Suprapubic skin (tissue), 4 donors: ENCODE data around the gene RPS19BP1. TPM values are rescaled to one million over a fixed set of nuclear protein-coding genes. Genes with fewer than 3 reads are reported as not detected.
A peak's percentile ranks its signal among the peaks of the same experiment; 100 is the strongest.

Experiments used
- DNase-seq, 2 donors: peaks; one replicate each; pipeline ENCODE4 v3.0.0-alpha.2; 2019; ENCODE audit warnings: low spot score in 2 of 2
- H3K27ac ChIP-seq: fragments of 200-600 bp; sonication (generic); one replicate; pipeline ENCODE4 v1.5.1; 2019
- H3K27me3 ChIP-seq: fragments of 200-600 bp; sonication (generic); one replicate; pipeline ENCODE4 v1.5.1; 2019
- H3K36me3 ChIP-seq: fragments of 200-600 bp; sonication (generic); one replicate; pipeline ENCODE4 v1.5.1; 2019
- H3K4me1 ChIP-seq: fragments of 200-600 bp; sonication (generic); one replicate; pipeline ENCODE4 v1.5.1; 2019
- H3K4me3 ChIP-seq: fragments of 200-600 bp; sonication (generic); one replicate; pipeline ENCODE4 v1.5.1; 2019; ENCODE audit warnings: mild to moderate bottlenecking
- H3K9me3 ChIP-seq: fragments of 200-600 bp; sonication (generic); one replicate; pipeline ENCODE4 v1.5.1; 2019
- CTCF ChIP-seq, 2 donors: fragments of 200-600 bp in 1 of 2; fragments of 450-650 bp in 1 of 2; sonication (generic) in 1 of 2; IDR thresholded peaks; one replicate each; pipeline ENCODE4 v1.5.1; 2016 to 2019; ENCODE audit warnings: antibody characterized with exemption in 2 of 2, mild to moderate bottlenecking in 1 of 2, moderate library complexity in 1 of 2
- EP300 ChIP-seq: sonication (generic); formaldehyde crosslinking; IDR thresholded peaks from one replicate; pipeline ENCODE4 v1.6.1; 2017; ENCODE audit warnings: antibody characterized with exemption
- POLR2A ChIP-seq, 2 donors: fragments of 450-650 bp; IDR thresholded peaks; one replicate each; pipeline ENCODE4 v1.6.1; 2017; ENCODE audit warnings: antibody characterized with exemption in 2 of 2, mild to moderate bottlenecking in 2 of 2, moderate library complexity in 2 of 2
- POLR2AphosphoS5 ChIP-seq, 3 donors: sonication (generic); formaldehyde crosslinking; IDR thresholded peaks; one replicate each; pipeline ENCODE4 v1.6.1; 2017; ENCODE audit warnings: antibody characterized with exemption in 3 of 3
- WGBS: methylation state at CpG from one replicate; pipeline ENCODE4 v1.1.5; 2018; 5-methylcytosine and 5-hydroxymethylcytosine counted together
- total RNA-seq, 4 donors: library from RNA; depleted of rRNA; stranded (reverse); fragments of >200 nt; gene quantifications; one replicate each; pipeline ENCODE4 v1.1.0, GENCODE V29; 2016

The RPS19BP1 gene
- total RNA-seq, 4 donors from 2014 or later = 61.2 to 89.5 (median 80.6) TPM

DNA sequence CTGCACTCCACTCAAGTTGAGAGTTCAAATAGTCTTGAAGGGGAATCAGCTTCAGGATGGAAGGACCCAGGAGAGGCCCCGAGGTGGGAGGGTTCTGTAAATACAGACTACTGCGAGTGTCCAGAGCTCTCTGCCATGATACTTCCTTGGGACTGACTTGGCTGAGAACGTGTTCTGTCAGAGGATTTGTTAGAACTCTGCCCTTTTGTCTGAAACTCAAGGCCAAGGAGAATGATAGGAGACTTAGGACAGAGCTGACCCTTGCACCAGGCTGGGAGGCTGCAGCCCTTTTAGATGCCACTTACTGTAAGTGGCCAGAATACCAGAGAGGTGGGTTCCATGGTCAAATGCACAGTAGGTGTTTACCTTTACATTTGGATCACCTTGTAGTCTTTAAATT, 15.1 kb downstream of the RPS19BP1 start:
- no peak overlapping the region for H3K4me3 ChIP-seq
- 85% methylated on average over 2 of the region's 3 CpGs for WGBS
- peaks cover 58% of the 10 kb centered on the region for H3K36me3 ChIP-seq

DNA sequence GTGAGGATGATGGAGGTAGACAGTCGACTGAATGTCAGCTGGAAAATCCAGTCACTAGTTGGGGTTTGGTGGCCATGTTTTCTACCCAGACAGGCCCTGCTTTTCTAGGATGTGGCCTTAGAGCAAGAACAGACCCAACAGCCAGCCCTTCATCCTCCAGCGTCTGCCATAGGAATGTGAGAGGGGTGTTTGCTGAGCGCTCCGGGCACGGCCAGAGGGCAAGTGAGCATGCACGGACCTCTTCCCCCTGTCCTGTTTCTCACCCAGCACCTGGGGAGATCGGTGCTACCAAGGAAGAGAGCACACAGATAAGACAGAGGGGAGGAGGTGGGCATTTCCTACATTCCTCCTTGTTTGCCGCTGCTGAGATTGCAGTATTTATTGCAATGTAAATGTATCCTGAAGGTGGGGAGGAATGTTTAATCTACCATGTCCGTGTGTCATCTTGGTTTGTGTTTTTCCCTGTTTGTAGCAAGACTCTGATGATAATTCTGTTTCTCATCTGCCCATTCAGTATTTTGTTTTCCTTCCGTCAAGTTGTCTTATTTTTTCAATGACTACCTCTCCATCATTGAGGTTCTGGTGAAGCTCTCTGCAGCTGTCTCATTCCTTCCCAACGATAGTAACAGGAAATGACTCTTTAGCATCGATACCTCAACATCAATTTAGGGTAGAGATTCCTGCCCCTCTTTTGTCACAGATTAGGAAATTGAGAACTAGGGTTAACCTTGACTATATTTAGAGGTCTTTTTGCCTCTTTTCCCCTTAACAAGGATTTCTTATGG, 17.1 kb downstream of the RPS19BP1 start:
- TF ChIP-seq POLR2A (IDR thresholded peaks at IDR 0.05) (no peak), EP300 (no peak), CTCF (IDR thresholded peaks at IDR 0.05) (no peak), POLR2AphosphoS5 (IDR thresholded peaks at IDR 0.05) (no peak)
- H3K27ac ChIP-seq = no peak overlapping the region
- H3K9me3 ChIP-seq = no peaks in the 10 kb centered on the region
- DNase-seq = no peak
- H3K27me3 ChIP-seq = no peaks in the 10 kb centered on the region
- H3K4me3 ChIP-seq = no peak overlapping the region
- H3K36me3 ChIP-seq = peaks cover 64% of the 10 kb centered on the region
- 85% methylated on average over 12 of the region's 12 CpGs for WGBS
- H3K4me1 ChIP-seq = peaks cover 17% of the 10 kb centered on the region

More for the DNA sequence above, 15.1 kb downstream of the RPS19BP1 start:
- H3K4me1 ChIP-seq = peaks cover 29% of the 10 kb centered on the region
- no peak overlapping the region for H3K27ac ChIP-seq
- H3K9me3 ChIP-seq = no peaks in the 10 kb centered on the region
- no peak for DNase-seq
- no peak for TF ChIP-seq EP300
- TF ChIP-seq POLR2AphosphoS5 (IDR thresholded peaks at IDR 0.05) = no peak
- TF ChIP-seq CTCF (IDR thresholded peaks at IDR 0.05) = no peak
- no peak for TF ChIP-seq POLR2A (IDR thresholded peaks at IDR 0.05)
- H3K27me3 ChIP-seq = no peaks in the 10 kb centered on the region

GRCh38 chr22:39514373-39514973, 18.1 kb downstream of the RPS19BP1 start:
- no peak overlapping the region for H3K4me3 ChIP-seq
- H3K36me3 ChIP-seq = peaks cover 73% of the 10 kb centered on the region
- peak; percentile 77 to 86 for DNase-seq
- no peaks in the 10 kb centered on the region for H3K9me3 ChIP-seq
- 39% methylated on average over 8 of the region's 8 CpGs for WGBS
- H3K27ac ChIP-seq = no peak overlapping the region
- H3K27me3 ChIP-seq = no peaks in the 10 kb centered on the region
- TF ChIP-seq POLR2AphosphoS5 (IDR thresholded peaks at IDR 0.05) (no peak), POLR2A (IDR thresholded peaks at IDR 0.05) (no peak), EP300 (no peak), CTCF (IDR thresholded peaks at IDR 0.05) (peak; percentile 28 to 70)
- H3K4me1 ChIP-seq = peaks cover 17% of the 10 kb centered on the region

DNA sequence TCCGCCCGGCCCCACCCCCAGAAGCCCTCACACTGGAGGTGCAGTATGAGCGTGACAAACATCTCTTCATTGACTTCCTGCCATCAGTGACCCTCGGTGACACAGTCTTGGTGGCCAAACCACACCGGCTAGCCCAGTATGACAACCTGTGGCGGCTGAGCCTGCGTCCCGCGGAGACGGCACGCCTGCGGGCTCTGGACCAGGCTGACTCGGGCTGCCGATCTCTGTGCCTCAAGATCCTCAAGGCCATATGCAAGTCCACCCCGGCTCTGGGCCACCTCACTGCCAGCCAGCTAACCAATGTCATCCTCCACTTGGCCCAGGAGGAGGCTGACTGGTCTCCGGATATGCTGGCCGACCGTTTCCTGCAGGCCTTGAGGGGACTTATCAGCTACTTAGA, 18.8 kb downstream of the RPS19BP1 start:
- Histone ChIP-seq H3K4me1 (peaks cover 10% of the 10 kb centered on the region), H3K27ac (no peak overlapping the region), H3K9me3 (no peaks in the 10 kb centered on the region), H3K4me3 (no peak overlapping the region), H3K27me3 (no peaks in the 10 kb centered on the region), H3K36me3 (peaks cover 80% of the 10 kb centered on the region)
- 88% methylated on average over 9 of the region's 18 CpGs for WGBS
- DNase-seq = no peak
- TF ChIP-seq POLR2AphosphoS5 (IDR thresholded peaks at IDR 0.05) = no peak
- TF ChIP-seq POLR2A (IDR thresholded peaks at IDR 0.05) = no peak

GRCh38 chr22:39512026-39512425, 20.5 kb downstream of the RPS19BP1 start:
- no peak for DNase-seq
- peaks cover 92% of the 10 kb centered on the region for H3K36me3 ChIP-seq

DNA sequence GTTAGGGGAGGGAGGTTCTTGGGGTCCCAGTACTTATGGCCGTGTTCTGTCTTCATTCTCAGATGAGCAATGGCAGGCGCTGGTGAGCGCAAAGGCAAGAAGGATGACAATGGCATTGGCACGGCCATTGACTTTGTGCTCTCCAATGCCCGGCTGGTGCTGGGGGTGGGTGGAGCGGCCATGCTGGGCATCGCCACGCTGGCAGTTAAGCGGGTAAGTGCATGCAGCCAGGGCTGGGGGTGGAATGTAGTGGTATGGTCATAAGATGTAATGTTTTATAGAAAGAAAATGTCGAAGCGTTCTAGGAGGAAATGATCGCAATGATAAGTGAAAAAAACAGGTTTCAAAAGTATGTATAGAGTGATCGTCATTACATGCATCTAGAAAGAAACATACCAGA, 21.3 kb downstream of the RPS19BP1 start:
- Histone ChIP-seq H3K27me3 (no peaks in the 10 kb centered on the region), H3K4me1 (peaks cover 5% of the 10 kb centered on the region), H3K9me3 (no peaks in the 10 kb centered on the region), H3K27ac (no peak overlapping the region), H3K36me3 (peaks cover 93% of the 10 kb centered on the region), H3K4me3 (no peak overlapping the region)
- no peak for DNase-seq
- TF ChIP-seq CTCF (IDR thresholded peaks at IDR 0.05) = no peak
- TF ChIP-seq POLR2AphosphoS5 (IDR thresholded peaks at IDR 0.05) = no peak
- no peak for TF ChIP-seq POLR2A (IDR thresholded peaks at IDR 0.05)
- WGBS = 92% methylated on average over 13 of the region's 13 CpGs

More at GRCh38 chr22:39512026-39512425, 20.5 kb downstream of the RPS19BP1 start:
- H3K4me3 ChIP-seq = no peak overlapping the region
- no peak for TF ChIP-seq POLR2AphosphoS5 (IDR thresholded peaks at IDR 0.05)
- H3K27me3 ChIP-seq = no peaks in the 10 kb centered on the region
- WGBS = 89% methylated on average over 3 of the region's 10 CpGs
- peaks cover 5% of the 10 kb centered on the region for H3K4me1 ChIP-seq
- H3K9me3 ChIP-seq = no peaks in the 10 kb centered on the region
- no peak overlapping the region for H3K27ac ChIP-seq
